HG02938 (cell line): Measurements from ENCODE around the gene SLC6A18.
"Not testable (repeated sequence)": the region's sequence is repeated elsewhere in the genome, so short reads cannot be mapped to it uniquely, and the experiment has no call there.

Experiments used
- ATAC-seq: cut with Tn5 transposase; IDR thresholded peaks from one replicate; pipeline ENCODE4 v1.9.1; 2021; ENCODE audit warnings: mild to moderate bottlenecking, moderate library complexity; ENCODE audit not compliant: unreplicated experiment

The SLC6A18 gene

DNA sequence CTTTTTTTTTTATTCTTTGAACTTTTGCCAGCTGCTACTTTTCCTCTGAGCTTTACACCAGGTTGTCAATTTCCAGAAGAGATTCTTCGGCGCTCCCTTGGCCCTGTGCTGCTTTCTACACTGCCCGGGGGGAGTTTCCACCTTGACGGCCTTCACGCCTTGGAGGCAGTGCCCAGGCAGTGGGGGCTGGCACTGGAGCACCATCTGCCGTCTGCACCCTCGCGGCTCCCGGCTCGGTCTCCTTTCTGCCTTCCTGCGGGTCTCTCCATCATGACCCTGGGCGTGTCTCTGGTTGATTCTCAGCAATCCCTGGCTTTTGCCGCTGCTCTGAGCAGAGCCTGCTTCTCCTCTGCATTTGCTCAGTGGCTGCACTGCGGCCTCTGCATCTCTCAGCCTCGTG, 2.9 kb downstream of the SLC6A18 start:
- ATAC-seq: no peak

DNA sequence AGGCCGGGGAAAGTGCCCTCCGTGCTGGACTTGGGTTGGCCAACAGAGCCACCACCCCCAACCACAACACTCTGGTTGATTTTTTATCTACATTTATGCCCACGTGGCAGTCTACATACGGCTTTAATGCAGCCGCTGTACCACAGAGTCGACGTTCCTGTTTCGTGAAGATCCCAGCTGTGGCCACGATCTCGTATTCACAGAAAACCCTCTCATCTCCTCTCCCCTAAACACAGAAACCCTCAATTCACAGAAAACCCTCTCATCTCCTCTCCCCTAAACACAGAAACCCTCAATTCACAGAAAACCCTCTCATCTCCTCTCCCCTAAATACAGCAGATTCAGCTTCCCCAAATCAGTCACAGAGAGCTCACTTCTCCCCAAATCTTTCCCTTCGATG, 3.8 kb downstream of the SLC6A18 start:
- ATAC-seq: not testable (repeated sequence)

DNA sequence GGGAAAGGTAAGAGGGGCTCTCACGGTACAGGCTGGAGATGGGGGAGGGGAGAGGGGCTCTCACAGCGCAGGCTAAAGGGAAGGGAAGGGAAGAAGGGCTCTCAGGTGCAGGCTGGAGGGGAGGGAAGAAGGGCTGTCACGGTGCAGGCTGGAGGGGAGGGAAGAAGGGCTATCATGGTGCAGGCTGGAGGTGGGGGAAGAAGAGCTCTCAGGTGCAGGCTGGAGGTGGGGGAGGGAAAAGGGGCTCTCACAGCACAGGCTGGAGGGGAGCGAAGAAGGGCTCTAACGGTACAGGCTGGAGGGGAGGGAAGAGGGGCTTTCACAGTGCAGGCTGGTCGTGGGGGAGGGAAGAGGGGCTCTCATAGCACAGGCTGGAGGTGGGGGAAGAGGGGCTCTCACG, 4.6 kb downstream of the SLC6A18 start:
- ATAC-seq: no peak

DNA sequence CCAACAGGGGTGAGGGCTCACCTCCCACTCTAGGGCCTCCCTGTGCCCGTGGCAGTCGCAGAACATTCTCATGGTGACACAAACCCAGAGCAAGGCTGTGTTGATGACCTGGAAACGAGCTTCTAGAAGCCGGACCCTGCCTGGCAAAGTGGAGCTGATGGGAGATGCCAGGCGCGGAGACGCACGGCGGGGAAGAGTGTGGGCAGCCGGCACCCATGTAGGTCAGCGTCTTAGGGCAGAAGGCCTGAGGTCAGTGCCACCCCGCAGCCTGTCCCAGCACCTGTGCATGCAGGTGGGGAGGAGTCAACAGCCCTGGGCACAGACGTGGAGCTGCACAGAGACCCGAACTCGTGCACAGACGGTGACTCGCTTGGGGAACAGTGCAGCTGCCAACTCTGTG, 5.4 kb downstream of the SLC6A18 start:
- ATAC-seq: no peak

DNA sequence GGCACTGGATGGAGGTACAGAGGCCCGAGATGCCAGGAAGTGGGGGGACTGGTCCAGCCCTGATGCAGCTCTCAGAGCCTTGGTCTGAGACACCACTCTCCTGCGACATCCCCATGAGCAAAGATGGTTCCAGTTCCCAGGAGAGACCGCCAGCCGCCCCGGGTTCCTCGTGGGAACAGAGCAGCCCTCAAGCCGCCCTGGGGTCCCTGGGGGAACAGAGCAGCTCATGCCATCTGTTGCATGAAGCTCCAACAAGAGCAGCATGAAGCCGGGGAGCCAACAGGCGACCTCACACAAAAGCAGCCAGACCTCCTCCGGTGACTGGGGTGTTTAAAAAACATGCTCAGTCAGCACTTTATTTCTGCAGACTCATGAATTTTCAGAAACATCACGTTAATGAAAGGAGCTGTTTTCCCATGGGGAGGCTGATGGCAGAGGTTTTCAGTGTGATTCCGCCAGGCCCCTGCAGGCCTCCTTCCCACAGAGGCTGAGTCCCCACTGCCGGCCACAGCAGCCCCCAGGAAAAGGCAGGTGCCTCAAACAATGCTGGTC, 6.2 kb downstream of the SLC6A18 start:
- ATAC-seq: no peak

DNA sequence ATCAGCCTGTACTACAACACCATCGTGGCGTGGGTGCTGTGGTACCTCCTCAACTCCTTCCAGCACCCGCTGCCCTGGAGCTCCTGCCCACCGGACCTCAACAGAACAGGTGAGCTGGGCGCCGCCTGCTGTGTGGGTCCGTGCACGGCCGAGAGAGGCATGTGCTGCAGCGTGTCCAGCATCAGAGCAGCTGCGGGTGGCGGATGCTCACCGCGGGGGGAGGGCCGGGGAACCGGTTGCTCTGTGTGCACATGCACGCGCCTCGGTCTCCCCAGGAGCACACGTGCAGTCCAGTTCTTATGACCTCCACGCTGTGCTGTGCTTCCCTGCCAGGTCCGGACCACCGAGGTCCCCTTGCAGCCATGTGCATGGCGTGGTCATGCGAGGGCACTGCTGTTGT, 7.6 kb downstream of the SLC6A18 start:
- ATAC-seq: no peak

DNA sequence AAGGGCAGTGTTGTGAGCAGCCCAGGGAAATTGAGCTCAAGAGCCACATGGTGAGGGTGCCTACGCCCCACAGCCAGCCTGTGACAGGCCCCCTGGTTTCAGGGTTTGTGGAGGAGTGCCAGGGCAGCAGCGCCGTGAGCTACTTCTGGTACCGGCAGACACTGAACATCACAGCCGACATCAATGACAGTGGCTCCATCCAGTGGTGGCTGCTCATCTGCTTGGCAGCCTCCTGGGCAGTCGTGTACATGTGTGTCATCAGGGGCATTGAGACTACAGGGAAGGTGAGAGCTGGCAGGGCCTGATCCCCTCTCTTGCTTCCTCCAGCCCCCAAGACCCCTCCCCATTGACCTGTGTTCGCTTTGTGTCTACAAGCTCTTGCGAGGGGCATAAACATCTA, 10.2 kb downstream of the SLC6A18 start:
- no peak for ATAC-seq

DNA sequence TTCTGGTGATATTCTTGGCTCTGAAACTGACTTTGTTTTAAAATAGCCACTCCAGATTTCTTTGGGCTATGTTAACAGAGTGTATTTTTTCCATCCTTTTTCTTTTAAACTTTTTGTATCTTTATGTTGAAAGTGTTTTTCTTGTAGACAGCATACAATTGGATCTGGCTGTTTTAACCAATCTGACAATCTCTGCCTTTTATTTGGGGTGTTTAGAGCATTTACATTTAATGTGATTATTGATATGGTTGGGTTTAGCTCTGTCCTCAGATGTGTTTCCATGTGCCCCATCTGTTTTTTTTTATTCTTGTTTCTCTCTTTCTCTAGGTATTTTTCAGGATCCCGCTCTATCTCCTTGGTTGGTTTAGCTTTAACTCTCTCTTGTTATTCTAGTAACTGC, 10.7 kb downstream of the SLC6A18 start:
- ATAC-seq: no peak

DNA sequence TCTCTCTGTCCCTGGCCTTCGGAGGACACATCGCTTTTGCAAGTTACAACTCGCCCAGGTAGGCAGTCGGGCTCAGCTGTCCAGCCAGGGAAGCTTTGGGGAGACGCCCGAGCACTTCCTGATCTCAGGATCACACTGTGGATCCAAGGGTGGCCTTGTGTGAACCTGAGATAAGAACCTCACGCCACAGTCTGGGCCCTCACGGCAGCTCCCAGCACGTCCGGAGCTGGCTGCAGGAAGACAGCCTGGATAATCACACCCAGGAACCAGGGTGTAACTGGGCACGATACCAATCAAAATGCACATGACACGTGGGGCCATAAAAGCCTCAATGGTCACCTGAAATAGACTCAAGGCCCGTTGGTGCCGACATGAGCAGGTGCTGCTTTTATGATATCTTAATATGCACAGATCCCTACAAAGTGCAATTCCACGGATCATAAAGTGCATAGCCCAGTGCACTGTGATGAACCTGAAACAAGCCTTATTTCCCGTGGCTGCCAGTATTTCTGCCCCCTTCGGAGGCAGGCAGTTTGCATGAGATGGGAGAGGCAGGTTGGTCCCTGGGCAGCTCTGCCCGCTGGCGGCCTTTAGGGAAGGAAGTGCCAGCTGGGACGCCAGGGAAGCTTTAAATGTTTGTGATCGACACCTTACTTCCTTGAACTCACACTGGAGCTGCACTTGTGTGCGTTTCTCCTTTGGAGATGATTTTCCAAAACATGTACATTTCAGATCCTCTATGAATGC, 14.5 kb downstream of the SLC6A18 start:
- ATAC-seq: no peak

DNA sequence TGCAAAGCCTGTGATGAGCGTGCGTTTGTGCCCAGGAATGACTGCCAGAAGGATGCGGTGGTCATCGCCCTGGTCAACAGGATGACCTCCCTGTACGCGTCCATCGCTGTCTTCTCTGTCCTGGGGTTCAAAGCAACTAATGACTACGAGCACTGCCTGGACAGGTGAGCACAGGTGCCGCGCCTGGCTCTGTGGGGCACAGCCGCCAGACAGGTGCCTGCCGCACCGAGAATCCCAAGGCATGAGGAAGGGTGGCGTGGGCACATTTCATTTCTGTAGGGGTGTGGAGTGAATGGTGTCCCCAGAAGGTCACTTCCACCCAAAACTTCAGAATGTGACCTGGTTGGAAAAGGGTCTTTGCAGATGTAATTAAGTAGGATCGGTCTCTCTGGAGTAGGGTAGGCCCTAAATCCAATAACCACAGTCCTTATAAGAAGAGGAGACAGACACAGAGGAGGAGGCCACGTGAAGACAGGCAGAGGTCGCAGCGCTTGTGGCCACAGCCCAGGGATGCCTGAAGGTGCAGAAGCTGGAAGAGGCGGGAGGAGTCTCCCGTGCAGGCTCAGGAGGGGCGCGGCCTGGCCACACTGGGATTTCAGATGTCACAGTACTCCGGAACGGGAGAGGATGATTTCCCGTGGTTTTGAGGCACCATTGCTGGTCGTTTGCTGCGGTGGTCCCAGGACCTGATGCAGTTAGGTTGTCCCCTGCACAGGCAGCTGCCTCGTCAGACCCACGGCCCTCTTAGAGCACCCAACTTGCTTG, 15.5 kb downstream of the SLC6A18 start:
- no peak for ATAC-seq

DNA sequence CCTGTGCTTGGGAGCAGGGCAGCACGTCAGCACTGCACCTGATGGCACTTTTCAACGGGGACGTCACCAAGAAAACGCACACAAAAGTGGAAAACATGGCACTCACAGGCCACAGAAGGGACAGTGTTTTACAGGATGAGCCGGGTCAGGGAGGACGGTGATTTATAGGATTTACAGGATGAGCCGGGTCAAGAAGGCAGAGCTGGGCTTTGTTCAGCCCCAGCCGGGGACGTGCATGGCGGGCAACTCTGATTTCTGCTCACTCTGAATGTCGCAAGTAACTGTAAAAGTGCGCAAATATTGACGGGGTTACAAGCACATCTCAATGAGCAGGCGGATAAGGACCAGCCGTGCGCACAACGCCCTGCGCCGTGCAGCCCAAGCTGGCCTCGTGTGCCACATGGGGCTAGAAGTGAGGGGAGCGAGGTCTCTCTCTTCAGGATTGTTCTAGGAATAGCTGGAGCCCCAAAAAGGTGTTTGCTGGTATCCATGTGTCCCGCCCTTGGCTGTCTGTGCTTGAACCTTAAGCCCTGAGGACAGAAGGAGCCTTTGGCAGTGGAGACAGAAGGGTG, 16.4 kb downstream of the SLC6A18 start:
- no peak for ATAC-seq

DNA sequence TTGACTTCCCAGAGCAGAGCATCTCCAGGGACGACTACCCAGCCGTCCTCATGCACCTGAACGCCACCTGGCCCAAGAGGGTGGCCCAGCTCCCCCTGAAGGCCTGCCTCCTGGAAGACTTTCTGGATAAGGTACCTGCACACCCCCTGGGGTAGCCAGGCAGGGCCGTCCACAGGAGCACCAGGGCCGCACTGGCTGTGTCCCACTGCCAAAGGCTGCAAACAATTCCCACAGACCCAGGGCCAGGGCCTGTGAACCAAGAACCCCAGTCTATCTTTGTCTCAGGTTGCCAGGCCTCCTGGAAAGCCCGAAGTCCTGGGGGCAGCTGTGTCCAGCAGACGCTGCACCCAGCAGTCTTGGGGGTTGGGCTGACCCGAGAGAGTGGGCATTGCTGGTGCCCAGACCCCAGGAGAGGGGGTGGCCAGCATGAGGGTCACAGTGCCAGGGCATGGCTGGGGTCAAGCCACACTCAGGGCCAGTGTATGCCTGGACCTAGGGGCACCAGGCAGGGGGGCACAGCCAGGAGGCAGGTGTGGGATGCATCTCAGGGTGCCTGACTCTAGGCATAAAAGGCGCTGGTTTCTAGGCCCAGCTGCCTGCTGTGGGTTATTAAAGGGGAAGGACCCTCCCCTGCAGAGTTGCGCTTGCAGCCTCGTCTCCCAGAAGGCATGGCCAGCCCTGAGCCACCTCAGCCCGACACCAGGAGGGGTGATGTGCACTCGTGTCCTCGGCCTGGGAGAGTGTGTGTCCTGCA, 17.7 kb downstream of the SLC6A18 start:
- ATAC-seq: no peak

DNA sequence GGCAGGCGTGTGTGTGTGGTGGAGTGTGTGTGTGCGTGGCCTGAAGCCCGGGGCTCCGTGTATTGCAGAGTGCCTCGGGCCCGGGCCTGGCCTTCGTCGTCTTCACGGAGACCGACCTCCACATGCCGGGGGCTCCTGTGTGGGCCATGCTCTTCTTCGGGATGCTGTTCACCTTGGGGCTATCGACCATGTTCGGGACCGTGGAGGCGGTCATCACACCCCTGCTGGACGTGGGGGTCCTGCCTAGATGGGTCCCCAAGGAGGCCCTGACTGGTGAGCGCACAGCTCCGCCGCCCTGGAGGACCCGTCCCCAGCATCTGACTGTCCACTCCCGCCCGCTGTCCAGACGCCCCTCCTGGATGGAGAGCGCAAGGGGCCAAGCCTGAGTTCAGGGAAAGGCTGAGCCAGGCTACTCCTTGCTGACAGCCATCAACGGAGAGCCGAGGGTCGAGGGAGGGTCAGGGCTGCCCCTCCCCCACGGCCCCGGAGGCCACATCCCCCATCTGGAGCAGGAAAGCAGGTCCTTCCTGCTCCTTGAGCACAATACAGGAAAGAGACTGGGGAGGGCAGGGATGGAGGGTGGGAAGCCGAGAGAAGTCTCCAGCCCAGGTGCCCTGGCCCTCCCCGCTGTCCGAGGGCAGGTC, 18.4 kb downstream of the SLC6A18 start:
- ATAC-seq: no peak

DNA sequence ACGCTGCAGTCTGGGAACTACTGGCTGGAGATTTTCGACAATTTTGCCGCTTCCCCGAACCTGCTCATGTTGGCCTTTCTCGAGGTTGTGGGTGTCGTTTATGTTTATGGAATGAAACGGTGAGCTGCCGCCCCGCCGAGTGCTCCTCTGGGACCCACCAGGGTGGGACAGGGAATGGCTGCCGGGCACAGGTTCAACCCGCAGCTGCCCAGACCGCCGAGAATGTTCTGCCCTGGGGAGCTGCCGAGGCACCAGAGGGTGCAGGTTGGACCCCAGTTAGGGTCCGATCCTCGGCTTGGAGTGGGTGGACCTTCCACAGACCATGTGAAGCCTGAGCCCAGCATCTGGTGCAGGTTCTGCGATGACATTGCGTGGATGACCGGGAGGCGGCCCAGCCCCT, 19.1 kb downstream of the SLC6A18 start:
- no peak for ATAC-seq

DNA sequence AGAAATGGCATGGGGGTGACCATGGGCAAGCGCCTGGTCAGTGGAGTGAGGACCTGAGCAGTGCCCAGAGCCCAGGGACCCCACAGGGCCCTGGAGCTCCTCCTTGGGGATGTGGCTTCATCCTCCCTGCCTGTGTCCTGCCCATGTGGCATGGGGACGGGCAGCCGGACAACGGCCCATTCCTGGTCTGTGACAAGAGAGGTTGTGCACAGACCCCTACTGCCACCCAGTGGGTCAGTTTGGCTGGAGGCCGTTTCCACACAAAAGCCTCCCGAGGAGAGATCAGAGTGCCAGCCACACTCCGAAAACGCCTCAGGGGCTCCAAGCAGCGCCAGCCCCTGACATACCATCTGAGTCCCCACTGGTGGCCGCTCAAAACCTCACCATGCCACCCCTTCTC, 19.8 kb downstream of the SLC6A18 start:
- no peak for ATAC-seq

DNA sequence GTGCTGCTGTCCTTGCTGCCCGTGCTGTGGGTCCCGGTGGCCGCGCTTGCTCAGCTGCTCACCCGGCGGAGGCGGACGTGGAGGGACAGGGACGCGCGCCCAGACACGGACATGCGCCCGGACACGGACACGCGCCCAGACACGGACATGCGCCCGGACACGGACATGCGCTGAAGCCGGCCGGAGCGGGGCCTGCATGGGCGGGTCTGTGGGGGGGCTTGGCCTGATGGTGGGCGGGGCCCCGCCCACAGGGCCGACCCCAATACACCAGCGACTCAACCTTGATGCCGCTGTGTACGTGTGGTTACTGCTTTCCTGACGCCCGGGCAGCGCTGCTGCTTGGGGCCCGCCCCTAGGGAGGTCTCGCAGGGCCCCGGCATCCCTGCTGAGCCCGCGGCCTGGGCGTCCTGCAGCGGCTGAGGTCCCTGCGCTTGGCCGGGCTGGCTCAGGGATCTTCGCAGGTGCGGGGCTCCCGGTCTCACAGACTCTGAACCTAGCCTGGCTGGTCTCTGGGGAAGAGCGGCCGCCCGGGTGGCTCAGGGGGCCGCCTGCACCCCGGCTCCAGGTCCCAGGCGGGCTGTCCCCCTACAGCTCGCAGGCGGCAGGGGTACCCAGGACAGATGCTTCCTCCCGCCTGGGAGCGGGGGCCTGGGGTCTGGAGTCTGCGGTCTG, 20.9 kb downstream of the SLC6A18 start:
- ATAC-seq: no peak

DNA sequence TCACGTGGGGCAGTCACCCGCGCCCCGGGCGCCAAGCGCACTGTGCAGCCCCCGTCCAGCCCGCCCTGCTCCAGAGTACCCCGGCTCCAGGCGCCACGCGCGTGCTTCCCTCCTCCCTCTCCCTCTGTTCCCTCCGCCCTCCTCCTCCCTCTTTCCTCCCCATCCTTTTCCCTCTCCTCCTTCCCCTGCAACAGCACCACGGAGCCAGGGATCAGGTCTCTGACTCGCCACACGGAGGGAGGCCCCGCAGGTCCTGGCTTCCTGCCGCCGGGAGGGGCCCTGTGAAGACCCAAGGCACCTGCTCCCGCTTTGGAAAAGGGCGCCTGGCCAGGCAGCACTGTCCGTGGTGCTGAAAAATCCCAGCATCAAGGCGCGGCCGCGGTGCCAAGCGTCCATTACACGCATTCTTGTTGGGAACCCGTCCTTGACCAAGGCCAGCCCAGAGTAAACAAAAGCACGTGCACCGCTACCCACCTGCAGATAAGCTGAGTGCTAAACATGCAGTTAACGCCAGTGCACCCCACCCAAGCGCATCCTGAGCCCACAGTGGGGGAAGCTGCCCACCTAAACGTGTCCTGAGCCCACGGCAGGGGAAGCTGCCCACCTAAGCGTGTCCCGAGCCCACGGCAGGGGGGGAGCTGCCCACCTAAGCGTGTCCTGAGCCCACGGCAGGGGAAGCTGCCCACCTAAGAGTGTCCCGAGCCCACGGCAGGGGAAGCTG, 21.7 kb downstream of the SLC6A18 start:
- ATAC-seq: no peak

DNA sequence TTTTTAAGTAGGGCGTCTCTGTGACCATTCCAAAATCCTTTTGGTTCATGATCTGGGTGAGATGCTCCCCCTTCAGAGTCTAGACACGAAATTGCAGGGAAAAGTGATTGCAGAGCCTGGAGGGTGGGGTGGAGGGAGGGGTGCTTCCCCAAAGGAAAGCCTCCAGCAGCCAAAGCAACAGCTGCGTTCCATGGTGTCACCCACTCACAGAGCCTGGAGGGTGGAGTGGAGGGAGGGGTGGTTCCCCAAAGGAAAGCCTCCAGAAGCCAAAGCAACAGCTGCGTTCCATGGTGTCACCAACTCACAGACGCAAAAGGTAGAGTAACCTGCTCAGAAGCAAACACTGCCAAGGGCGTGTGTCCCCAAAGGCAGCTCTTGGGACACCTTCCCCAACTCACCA, 22.6 kb downstream of the SLC6A18 start:
- no peak for ATAC-seq
